Measurements from ENCODE around the gene NUP42.

The NUP42 gene

DNA sequence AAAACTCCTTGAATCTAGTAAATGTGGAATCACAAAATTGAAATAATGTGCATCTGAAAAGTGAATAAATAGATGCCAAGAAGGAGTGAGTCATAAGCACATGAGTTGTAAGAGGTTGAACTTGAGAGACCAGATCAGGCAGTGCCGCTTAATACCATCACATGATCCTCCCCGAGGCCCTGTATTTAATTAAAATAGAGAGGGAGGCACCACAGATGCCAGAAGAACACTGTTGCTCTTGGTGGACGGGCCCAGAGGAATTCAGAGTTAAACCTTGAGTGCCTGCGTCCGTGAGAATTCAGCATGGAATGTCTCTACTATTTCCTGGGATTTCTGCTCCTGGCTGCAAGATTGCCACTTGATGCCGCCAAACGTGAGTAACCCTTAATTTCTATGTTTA is 64.7 kb downstream of the NUP42 start, which contains the start of gene GPNMB:
Gene GPNMB, plus strand, starts transcription at position 221 of the 400 bp plus-strand sequence. Its CDS starts 83 bp downstream, at position 304.
- TF ChIP-seq, protein P1, sequence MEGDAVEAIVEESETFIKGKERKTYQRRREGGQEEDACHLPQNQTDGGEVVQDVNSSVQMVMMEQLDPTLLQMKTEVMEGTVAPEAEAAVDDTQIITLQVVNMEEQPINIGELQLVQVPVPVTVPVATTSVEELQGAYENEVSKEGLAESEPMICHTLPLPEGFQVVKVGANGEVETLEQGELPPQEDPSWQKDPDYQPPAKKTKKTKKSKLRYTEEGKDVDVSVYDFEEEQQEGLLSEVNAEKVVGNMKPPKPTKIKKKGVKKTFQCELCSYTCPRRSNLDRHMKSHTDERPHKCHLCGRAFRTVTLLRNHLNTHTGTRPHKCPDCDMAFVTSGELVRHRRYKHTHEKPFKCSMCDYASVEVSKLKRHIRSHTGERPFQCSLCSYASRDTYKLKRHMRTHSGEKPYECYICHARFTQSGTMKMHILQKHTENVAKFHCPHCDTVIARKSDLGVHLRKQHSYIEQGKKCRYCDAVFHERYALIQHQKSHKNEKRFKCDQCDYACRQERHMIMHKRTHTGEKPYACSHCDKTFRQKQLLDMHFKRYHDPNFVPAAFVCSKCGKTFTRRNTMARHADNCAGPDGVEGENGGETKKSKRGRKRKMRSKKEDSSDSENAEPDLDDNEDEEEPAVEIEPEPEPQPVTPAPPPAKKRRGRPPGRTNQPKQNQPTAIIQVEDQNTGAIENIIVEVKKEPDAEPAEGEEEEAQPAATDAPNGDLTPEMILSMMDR (IDR thresholded peaks at IDR 0.05; ENCODE audit: low read depth, low read length), result no peak
- no peak within 1 kb of the TSS for H3K4me3 ChIP-seq (ENCODE audit: low read depth, low read length)

DNA sequence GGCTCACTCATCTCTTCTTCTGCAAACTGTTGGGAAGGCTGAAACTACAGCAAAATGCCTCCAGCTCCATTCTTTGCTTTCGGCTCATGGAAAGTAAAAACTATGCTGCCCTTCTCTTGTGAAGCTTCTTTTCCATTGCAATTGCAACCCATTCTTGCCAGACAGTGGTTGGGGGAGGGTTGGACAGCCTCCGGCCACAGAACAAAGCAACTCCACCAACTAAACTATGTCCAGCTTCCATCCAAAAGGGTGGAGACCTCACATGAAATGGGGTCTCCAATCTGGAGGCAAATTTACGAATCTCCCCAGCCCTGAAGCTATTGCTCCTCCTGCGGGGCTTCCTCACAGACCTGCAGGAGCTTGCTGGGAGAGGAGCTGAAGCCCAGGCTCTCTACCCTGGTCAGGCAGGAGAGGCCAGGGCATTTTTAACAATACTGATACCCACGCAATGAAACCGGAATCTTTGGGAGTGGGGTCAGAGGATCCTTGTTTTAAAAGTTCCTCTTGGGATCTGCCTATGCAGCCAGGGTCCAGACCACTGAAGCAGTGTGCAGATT is 65.3 kb downstream of the NUP42 start:
- TF ChIP-seq, protein P1 (IDR thresholded peaks at IDR 0.05; ENCODE audit: low read depth, low read length), result no peak
- no peak overlapping the region for H3K4me3 ChIP-seq (ENCODE audit: low read depth, low read length)

DNA sequence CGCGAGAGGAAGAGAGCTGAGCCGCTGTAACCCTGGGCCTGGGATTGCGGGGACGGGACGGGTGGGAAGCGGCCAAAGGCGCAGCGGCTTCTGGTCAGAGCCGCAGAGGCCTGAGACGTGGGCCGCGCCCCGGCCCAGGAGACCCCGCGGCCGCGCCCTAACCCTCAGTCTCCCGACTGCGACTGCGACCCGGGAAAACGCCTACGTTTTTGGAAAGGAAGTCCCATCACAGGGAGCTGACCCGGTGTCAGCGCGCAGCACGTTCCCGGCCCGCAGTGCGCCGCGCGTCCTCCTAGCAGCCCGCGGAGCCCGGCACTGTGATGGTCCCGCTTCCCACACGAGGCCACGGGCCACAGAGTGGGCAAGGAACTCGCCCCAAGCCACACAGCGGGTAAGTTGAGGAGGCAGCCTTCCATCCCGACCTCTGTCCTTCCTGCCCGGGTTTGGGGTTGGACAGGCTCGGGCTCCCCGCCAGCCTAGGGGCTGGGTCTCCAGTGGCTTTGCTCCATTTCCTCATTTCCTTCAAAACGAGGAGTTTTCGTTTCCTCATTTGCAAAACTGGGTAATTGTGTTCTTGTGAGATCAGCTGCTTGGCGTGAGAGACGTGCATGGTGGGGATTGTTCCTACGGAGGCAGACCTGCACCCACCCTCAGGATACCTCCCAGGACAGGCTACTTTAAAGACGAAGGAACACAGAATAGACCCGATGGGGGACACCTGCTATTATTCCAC is 65.9 kb downstream of the NUP42 start:
- TF ChIP-seq, protein P1 (IDR thresholded peaks at IDR 0.05; ENCODE audit: low read depth, low read length), result no peak
- H3K4me3 ChIP-seq (ENCODE audit: low read depth, low read length), result no peak overlapping the region

DNA sequence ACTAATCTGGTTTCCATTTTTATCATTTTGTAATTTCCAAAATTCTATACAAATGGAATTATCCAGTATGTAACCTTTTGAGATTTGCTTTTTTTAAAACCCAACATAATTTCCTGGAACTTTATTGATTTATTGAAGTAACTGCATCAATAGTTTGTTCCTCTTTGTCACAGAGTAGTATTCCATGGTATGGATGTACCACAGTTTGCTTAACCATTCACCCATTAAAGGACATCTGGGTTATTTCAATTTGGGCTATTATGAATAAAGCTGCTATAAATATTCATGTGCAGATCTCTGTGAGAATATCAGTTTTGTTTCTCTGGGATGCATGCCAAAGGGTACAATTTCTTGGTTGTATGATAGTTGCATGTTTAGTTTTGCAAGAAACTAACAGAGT is 67.6 kb downstream of the NUP42 start:
- TF ChIP-seq, protein P1 (IDR thresholded peaks at IDR 0.05; ENCODE audit: low read depth, low read length), result no peak
- no peak overlapping the region for H3K4me3 ChIP-seq (ENCODE audit: low read depth, low read length)

All from WI38 (cell line).